DND-41 (cell line): Measurements from ENCODE around the gene COA4.

Experiments
- ATAC-seq: fragments of 200-7000 bp; cut with Tn5 transposase; 3 replicates; pipeline ENCODE4 v1.9.1; 2021; ENCODE audit warnings: low read depth; ENCODE audit not compliant: insufficient read depth
- DNase-seq: peaks from one replicate; pipeline ENCODE4 v3.0.0-alpha.2; 2020
- H2AFZ ChIP-seq: 2 replicates; pipeline ENCODE4 v1.6.0; 2012; ENCODE audit warnings: low read depth, low read length
- H3K27ac ChIP-seq: 2 replicates; pipeline ENCODE4 v1.5.1; 2012; ENCODE audit warnings: low read length, inconsistent platforms
- H3K27me3 ChIP-seq: fragments of 200-600 bp; sonication (generic); 2 replicates; pipeline ENCODE4 v1.6.0; 2012; ENCODE audit warnings: low read length, mild to moderate bottlenecking, inconsistent platforms; ENCODE audit not compliant: insufficient read depth, poor library complexity
- H3K36me3 ChIP-seq: 2 replicates; pipeline ENCODE4 v1.5.1; 2012; ENCODE audit warnings: low read length, inconsistent platforms; ENCODE audit not compliant: insufficient read depth
- H3K4me1 ChIP-seq: 2 replicates; pipeline ENCODE4 v1.5.1; 2012; ENCODE audit warnings: mild to moderate bottlenecking, low read length; ENCODE audit not compliant: insufficient read depth
- H3K4me2 ChIP-seq: 2 replicates; pipeline ENCODE4 v1.6.0; 2012; ENCODE audit warnings: mild to moderate bottlenecking, moderate library complexity, low read length, inconsistent platforms; ENCODE audit not compliant: insufficient read depth
- H3K4me3 ChIP-seq, 2 experiments: fragments of 200-600 bp in 1 of 2; shearing (Covaris generic) in 1 of 2; 2 replicates each; pipeline ENCODE4 v1.5.1; 2012 to 2016; ENCODE audit warnings: inconsistent platforms in 2 of 2, low read length in 2 of 2, mild to moderate bottlenecking in 2 of 2, low read depth in 1 of 2, moderate library complexity in 1 of 2
- H3K79me2 ChIP-seq: 2 replicates; pipeline ENCODE4 v1.6.0; 2012; ENCODE audit warnings: low read length, inconsistent platforms; ENCODE audit not compliant: insufficient read depth
- H3K9ac ChIP-seq: 2 replicates; pipeline ENCODE4 v1.6.0; 2012; ENCODE audit warnings: low read depth, mild to moderate bottlenecking, inconsistent platforms, low read length, moderate library complexity
- H3K9me3 ChIP-seq: 2 replicates; pipeline ENCODE4 v1.5.1; 2012; ENCODE audit warnings: low read length, moderate library complexity, mild to moderate bottlenecking, inconsistent platforms; ENCODE audit not compliant: insufficient read depth, severe bottlenecking
- H4K20me1 ChIP-seq: 2 replicates; pipeline ENCODE4 v1.6.0; 2012; ENCODE audit warnings: low read length; ENCODE audit not compliant: insufficient read depth
- EZH2 ChIP-seq: IDR thresholded peaks from 3 replicates; pipeline ENCODE4 v1.6.1; 2012; ENCODE audit warnings: borderline replicate concordance, low read depth, mild to moderate bottlenecking, moderate library complexity, low read length, inconsistent platforms; ENCODE audit not compliant: severe bottlenecking
- TF ChIP-seq, protein P1 (sequence below): IDR thresholded peaks from 2 replicates; pipeline ENCODE4 v1.5.1; 2012; ENCODE audit warnings: borderline replicate concordance, low read length, moderate library complexity, mild to moderate bottlenecking; ENCODE audit not compliant: poor library complexity, severe bottlenecking; ENCODE audit errors: extremely low read depth

The COA4 gene

DNA sequence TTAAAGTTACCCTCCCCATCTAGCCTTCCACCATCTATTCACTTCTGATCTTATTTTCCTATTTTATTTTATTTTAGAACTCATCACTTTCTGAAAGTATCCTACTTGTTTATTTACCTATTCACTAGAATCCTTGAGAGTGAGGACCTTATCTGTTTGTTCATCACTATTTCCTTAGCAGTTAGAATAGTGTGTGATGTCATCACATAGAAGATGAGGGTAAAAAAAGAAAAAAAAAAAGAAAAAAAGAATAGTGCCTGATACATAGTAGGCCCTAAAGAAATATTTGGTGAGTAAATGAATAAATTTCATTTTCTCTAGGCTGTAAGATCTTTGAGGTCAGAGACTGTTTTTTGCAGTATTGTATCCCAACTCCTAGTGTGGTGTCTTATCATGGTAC lies 36.8 kb upstream of the COA4 start:
- Histone ChIP-seq H3K9me3 (no peaks in the 10 kb centered on the region), H3K4me1 (no peaks in the 10 kb centered on the region), H3K4me2 (no peak overlapping the region), H2AFZ (no peak overlapping the region), H3K27me3 (no peaks in the 10 kb centered on the region), H3K36me3 (peaks cover 39% of the 10 kb centered on the region; the same call in 1 of the 2 replicates), H3K4me3 (no peak overlapping the region), H3K27ac (no peak overlapping the region), H4K20me1 (no peaks in the 10 kb centered on the region), H3K79me2 (no peaks in the 10 kb centered on the region), H3K9ac (no peak overlapping the region)
- ATAC-seq: no peak
- TF ChIP-seq, protein P1, sequence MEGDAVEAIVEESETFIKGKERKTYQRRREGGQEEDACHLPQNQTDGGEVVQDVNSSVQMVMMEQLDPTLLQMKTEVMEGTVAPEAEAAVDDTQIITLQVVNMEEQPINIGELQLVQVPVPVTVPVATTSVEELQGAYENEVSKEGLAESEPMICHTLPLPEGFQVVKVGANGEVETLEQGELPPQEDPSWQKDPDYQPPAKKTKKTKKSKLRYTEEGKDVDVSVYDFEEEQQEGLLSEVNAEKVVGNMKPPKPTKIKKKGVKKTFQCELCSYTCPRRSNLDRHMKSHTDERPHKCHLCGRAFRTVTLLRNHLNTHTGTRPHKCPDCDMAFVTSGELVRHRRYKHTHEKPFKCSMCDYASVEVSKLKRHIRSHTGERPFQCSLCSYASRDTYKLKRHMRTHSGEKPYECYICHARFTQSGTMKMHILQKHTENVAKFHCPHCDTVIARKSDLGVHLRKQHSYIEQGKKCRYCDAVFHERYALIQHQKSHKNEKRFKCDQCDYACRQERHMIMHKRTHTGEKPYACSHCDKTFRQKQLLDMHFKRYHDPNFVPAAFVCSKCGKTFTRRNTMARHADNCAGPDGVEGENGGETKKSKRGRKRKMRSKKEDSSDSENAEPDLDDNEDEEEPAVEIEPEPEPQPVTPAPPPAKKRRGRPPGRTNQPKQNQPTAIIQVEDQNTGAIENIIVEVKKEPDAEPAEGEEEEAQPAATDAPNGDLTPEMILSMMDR: no peak
- no peak for TF ChIP-seq EZH2
- no peak for DNase-seq

GRCh38 chr11:73912026-73912425 lies 35.4 kb upstream of the COA4 start:
- TF ChIP-seq, protein P1: no peak
- no peak for TF ChIP-seq EZH2
- Histone ChIP-seq H2AFZ (no peak overlapping the region), H3K27me3 (no peaks in the 10 kb centered on the region), H3K4me1 (no peaks in the 10 kb centered on the region), H3K27ac (no peak overlapping the region), H3K79me2 (no peaks in the 10 kb centered on the region), H3K9ac (no peak overlapping the region), H4K20me1 (no peaks in the 10 kb centered on the region), H3K4me2 (no peak overlapping the region), H3K4me3 (no peak overlapping the region), H3K36me3 (peaks cover 35% of the 10 kb centered on the region; the same call in 1 of the 2 replicates), H3K9me3 (no peaks in the 10 kb centered on the region)
- DNase-seq (no peak), ATAC-seq (no peak)

- H2AFZ ChIP-seq: no peak overlapping the region
- DNase-seq (no peak), ATAC-seq (no peak; the same call in 2 of the 3 replicates)
- TF ChIP-seq, protein P1: no peak
- TF ChIP-seq EZH2: no peak
- no peak overlapping the region for H3K27ac ChIP-seq
- H3K4me1 ChIP-seq: no peaks in the 10 kb centered on the region
- no peak overlapping the region for H3K4me2 ChIP-seq
- H3K27me3 ChIP-seq: no peaks in the 10 kb centered on the region
- no peak overlapping the region for H3K9ac ChIP-seq
- H3K36me3 ChIP-seq: peaks cover 21% of the 10 kb centered on the region; the same call in 1 of the 2 replicates
- H3K4me3 ChIP-seq: no peak overlapping the region
- H3K9me3 ChIP-seq: no peaks in the 10 kb centered on the region
- H3K79me2 ChIP-seq: no peaks in the 10 kb centered on the region
- no peaks in the 10 kb centered on the region for H4K20me1 ChIP-seq
Measured at GRCh38 chr11:73907191-73907590, 30.5 kb upstream of the COA4 start.

- no peaks in the 10 kb centered on the region for H3K27me3 ChIP-seq
- H3K9ac ChIP-seq: no peak overlapping the region
- no peak overlapping the region for H3K4me3 ChIP-seq
- H3K79me2 ChIP-seq: no peaks in the 10 kb centered on the region
- H3K36me3 ChIP-seq: peaks cover 27% of the 10 kb centered on the region
- TF ChIP-seq, protein P1: no peak
- TF ChIP-seq EZH2: no peak
- no peak overlapping the region; the same call in 1 of the 2 replicates for H3K27ac ChIP-seq
- H4K20me1 ChIP-seq: no peaks in the 10 kb centered on the region
- no peak overlapping the region for H3K4me2 ChIP-seq
- no peaks in the 10 kb centered on the region for H3K9me3 ChIP-seq
- H3K4me1 ChIP-seq: no peaks in the 10 kb centered on the region
- no peak overlapping the region for H2AFZ ChIP-seq
- no peak for ATAC-seq
- no peak for DNase-seq
Measured at GRCh38 chr11:73902303-73902702, 25.7 kb upstream of the COA4 start.
